ENCODE results near the gene DNTTIP2. TPM values are rescaled to one million over a fixed set of nuclear protein-coding genes. Genes with fewer than 3 reads are reported as not detected.

Gene DNTTIP2
- total and polyA plus RNA-seq, 9 of the 15 experiments (the other 6 are each of a cell fraction or from before 2014, with no cell fraction given): 50.4 to 138 (median 97.0) TPM

DNA sequence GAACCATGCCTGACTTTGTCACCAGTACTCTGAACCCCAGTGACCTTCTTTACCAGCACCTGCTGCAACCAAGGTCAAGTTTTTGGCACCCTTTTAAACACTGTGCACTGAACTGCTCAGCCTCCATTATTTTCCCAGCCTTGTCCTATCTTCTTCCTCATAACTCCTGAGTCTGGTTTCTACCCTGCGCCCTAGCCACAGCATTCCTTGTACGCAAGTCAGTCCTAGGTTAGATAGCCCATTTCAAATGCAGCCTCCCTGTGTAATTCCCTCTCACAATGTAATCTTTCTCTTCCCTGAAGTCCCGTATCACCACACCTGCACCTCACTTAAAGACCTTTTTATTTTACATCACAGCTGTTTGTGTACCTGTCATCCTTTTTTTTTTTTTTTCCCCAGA is 37.2 kb downstream of the DNTTIP2 start:
- Histone ChIP-seq H3K4me1 (replicated peaks in 1 of 2; ENCODE audit: control insufficient read depth in 2 of 2, insufficient read depth in 2 of 2, low read length in 2 of 2) (peaks cover 8 to 9% of the 10 kb centered on the region in 2 experiments; a peak in 4 of 5 replicates), H3K27ac (ENCODE audit: extremely low read depth, low read depth, low read length) (no peak overlapping the region), H4K20me1 (replicated peaks; ENCODE audit: control insufficient read depth, insufficient read depth, low read length) (no peaks in the 10 kb centered on the region), H2AFZ (ENCODE audit: low read depth, low read length) (no peak overlapping the region), H3K9ac (ENCODE audit: insufficient read depth in 1 of 2, low read depth in 2 of 2, low read length in 2 of 2) (no peak overlapping the region), H3K36me3 (ENCODE audit: control insufficient read depth, insufficient read depth, low read length) (no peaks in the 10 kb centered on the region), H3K4me2 (ENCODE audit: insufficient read depth, low read length) (no peak overlapping the region), H3K9me1 (ENCODE audit: control insufficient read depth, insufficient read depth, low read length) (no peaks in the 10 kb centered on the region), H3K27me3 (ENCODE audit: control insufficient read depth in 2 of 2, insufficient read depth in 2 of 2, low read length in 2 of 2) (no peaks in the 10 kb centered on the region), H3K4me3 (no peak overlapping the region), H3K9me3 (replicated peaks; ENCODE audit: control insufficient read depth, insufficient read depth, low read depth, low read length) (no peaks in the 10 kb centered on the region), H3K79me2 (ENCODE audit: control insufficient read depth, insufficient read depth, low read length) (no peaks in the 10 kb centered on the region)
- no peak for TF ChIP-seq CREM (IDR thresholded peaks at IDR 0.05; ENCODE audit: low read depth)
- no peak for TF ChIP-seq SP2 (IDR thresholded peaks at IDR 0.05; ENCODE audit: extremely low read depth, low read depth, low read length, poor library complexity, severe bottlenecking)
- ChIA-PET POLR2A (interaction anchor here (0.6 kb wide), 1 partner anchor 14 kb away, joined by 3 read pairs; no protein-coding TSS in a partner anchor), CTCF (ENCODE audit: low intra/inter-chr PET ratio) (no interaction called here)
- no peak for ATAC-seq
- no peak for DNase-seq (ENCODE audit: extremely low read depth in 1 of 4, low spot score in 3 of 4)
- in situ Hi-C loops (cut with MboI): no loop called here
- no peak for FAIRE-seq
- BruUV-seq (replicated peaks): no TSS peak
- 55% methylated on average over 3 of the region's 3 CpGs for WGBS (ENCODE audit: insufficient coverage, low coverage, missing lambda C conversion rate)
- intact Hi-C loops (cut with micrococcal nuclease): loop anchor here (5.0 kb wide), 1 partner anchor 104 kb away; no protein-coding TSS in a partner anchor

DNA sequence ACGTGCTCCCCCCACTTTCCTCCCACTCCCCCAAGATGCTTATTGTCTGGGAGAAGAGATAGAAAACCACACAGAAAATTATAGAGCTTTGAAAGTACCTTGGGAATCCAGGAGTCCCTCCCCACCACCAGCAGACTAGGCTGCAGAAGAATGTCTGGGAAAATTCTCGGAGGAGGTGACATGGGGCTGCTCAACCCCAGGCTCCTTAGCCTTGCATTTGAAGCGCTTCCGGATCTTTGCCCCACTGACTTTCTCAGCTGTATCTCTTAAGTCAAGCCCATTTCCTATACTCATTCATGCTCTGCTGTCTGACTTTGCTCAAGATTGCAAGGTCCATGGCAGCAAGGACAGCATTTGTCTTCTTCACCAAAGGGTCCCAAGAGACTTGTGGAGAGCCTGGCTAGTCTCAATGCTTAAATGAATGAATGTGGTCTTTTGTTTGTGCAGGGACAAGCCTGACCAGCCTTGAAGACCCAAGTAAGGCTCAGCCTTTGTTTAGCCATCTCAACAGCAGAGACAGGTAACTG is 38.0 kb downstream of the DNTTIP2 start:
- TF ChIP-seq CBFA2T3 (IDR thresholded peaks at IDR 0.05) (0 out of 2 replicates have a peak, but pooled peaks have one; percentile 22), ESRRB (CRISPR knock-in tag; IDR thresholded peaks at IDR 0.05; ENCODE audit: borderline replicate concordance) (no peak)
- 27% methylated on average over 4 of the region's 4 CpGs for WGBS (ENCODE audit: insufficient coverage, low coverage, missing lambda C conversion rate)
- Histone ChIP-seq H3K4me3 (no peak overlapping the region), H3K27ac (ENCODE audit: extremely low read depth, low read depth, low read length) (no peak overlapping the region), H3K79me2 (ENCODE audit: control insufficient read depth, insufficient read depth, low read length) (no peaks in the 10 kb centered on the region), H3K9ac (ENCODE audit: insufficient read depth in 1 of 2, low read depth in 2 of 2, low read length in 2 of 2) (no peak overlapping the region), H3K4me1 (replicated peaks in 1 of 2; ENCODE audit: control insufficient read depth in 2 of 2, insufficient read depth in 2 of 2, low read length in 2 of 2) (peaks cover 1 to 8% of the 10 kb centered on the region in 2 experiments; a peak in 4 of 5 replicates), H4K20me1 (replicated peaks; ENCODE audit: control insufficient read depth, insufficient read depth, low read length) (no peaks in the 10 kb centered on the region), H3K4me2 (ENCODE audit: insufficient read depth, low read length) (no peak overlapping the region), H3K9me1 (ENCODE audit: control insufficient read depth, insufficient read depth, low read length) (no peaks in the 10 kb centered on the region), H3K36me3 (ENCODE audit: control insufficient read depth, insufficient read depth, low read length) (no peaks in the 10 kb centered on the region), H3K9me3 (replicated peaks; ENCODE audit: control insufficient read depth, insufficient read depth, low read depth, low read length) (no peaks in the 10 kb centered on the region), H3K27me3 (ENCODE audit: control insufficient read depth in 2 of 2, insufficient read depth in 2 of 2, low read length in 2 of 2) (no peaks in the 10 kb centered on the region), H2AFZ (ENCODE audit: low read depth, low read length) (no peak overlapping the region)
- CTCF ChIA-PET (ENCODE audit: low intra/inter-chr PET ratio): no interaction called here
- FAIRE-seq (no peak), DNase-seq (ENCODE audit: extremely low read depth in 1 of 4, low spot score in 3 of 4) (no peak), ATAC-seq (no peak)
- no TSS peak for BruUV-seq (replicated peaks)
- intact Hi-C loops (cut with micrococcal nuclease) (loop anchor here (5.0 kb wide), 1 partner anchor 104 kb away; no protein-coding TSS in a partner anchor), in situ Hi-C loops (cut with MboI) (no loop called here)
- POLR2A ChIA-PET: interaction anchor here (0.6 kb wide), 1 partner anchor 14 kb away, joined by 3 read pairs; no protein-coding TSS in a partner anchor

Data from K562 (cell line).